ENCODE measurements around the gene SLC35F1. TPM values are rescaled to one million over a fixed set of nuclear protein-coding genes. Genes with fewer than 3 reads are reported as not detected.

Gene SLC35F1
- total and polyA plus RNA-seq, 4 donors, result 0.01 to 0.09 (median 0.08) TPM; not detected in 1

DNA sequence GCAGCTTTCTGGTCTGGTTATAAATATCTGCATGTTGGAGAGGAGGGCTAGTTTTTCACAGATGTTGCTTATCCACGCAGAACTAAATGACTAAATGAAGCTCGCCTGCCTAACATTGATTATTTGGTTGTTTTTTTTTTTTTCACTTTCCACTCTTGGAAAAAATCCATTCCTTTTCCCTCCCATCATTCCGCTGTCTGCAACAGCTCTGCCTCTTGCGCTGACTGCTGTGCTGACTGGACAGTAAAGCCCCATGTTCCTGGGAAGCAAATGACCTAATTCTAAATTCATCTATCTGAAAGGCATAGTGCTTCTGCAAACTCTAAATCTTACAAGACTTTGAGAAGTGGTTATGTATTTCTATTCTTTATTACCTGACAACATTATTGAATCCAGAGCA, 385.5 kb downstream of the SLC35F1 start:
- H3K9ac ChIP-seq (ENCODE audit: low read depth in 1 of 2, low read length in 2 of 2), result no peak overlapping the region
- H3K4me1 ChIP-seq (ENCODE audit: control insufficient read depth in 4 of 4, insufficient read depth in 4 of 4, low read length in 3 of 4), result peaks cover 0 to 10% (median 0%) of the 10 kb centered on the region in 4 donors
- H3K9me3 ChIP-seq (ENCODE audit: control insufficient read depth in 4 of 4, low read length in 3 of 4), result no peaks in the 10 kb centered on the region
- WGBS, result 84% methylated on average over 4 of the region's 4 CpGs
- no peak overlapping the region for H3K27ac ChIP-seq (ENCODE audit: low read depth in 1 of 2, low read length in 2 of 2)
- H3K27me3 ChIP-seq (ENCODE audit: control insufficient read depth in 4 of 4, insufficient read depth in 4 of 4, low read length in 3 of 4), result no peaks in the 10 kb centered on the region
- H3K36me3 ChIP-seq (ENCODE audit: control insufficient read depth in 4 of 4, insufficient read depth in 3 of 4, low read depth in 1 of 4, low read length in 3 of 4), result no peaks in the 10 kb centered on the region
- no peak for TF ChIP-seq GABPA (IDR thresholded peaks at IDR 0.05 in 1 of 2, conservative IDR thresholded peaks at IDR 0.05 in 1 of 2)
- H3K4me3 ChIP-seq (ENCODE audit: low read depth in 1 of 3, low read length in 3 of 3), result no peak overlapping the region
- DNase-seq (ENCODE audit: low spot score), result no peak

DNA sequence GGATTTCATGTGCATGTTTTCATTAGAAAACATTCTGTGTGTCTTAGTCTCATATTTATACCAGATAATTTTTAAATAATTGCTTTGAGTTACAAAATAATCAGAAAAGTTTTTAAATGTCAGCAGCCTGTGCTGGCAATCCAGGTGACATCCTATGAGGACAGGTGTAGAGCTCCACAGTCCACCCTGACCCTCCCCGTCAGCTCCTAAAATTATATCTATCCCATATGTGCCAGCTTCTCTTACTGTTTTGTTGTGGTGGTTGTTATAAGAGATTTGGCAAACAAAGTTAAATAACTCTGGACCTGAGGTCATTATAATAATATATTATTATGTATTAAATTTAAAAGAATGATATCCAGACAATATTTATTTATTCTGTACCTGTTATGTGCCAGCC, 387.8 kb downstream of the SLC35F1 start:
- no peak overlapping the region for H3K9ac ChIP-seq (ENCODE audit: low read depth in 1 of 2, low read length in 2 of 2)
- no peak overlapping the region for H3K27ac ChIP-seq (ENCODE audit: low read depth in 1 of 2, low read length in 2 of 2)
- H3K4me3 ChIP-seq (ENCODE audit: low read depth in 1 of 3, low read length in 3 of 3), result no peak overlapping the region
- H3K4me1 ChIP-seq (ENCODE audit: control insufficient read depth in 4 of 4, insufficient read depth in 4 of 4, low read length in 3 of 4), result peaks cover 0 to 10% (median 0%) of the 10 kb centered on the region in 4 donors
- no peaks in the 10 kb centered on the region for H3K36me3 ChIP-seq (ENCODE audit: control insufficient read depth in 4 of 4, insufficient read depth in 3 of 4, low read depth in 1 of 4, low read length in 3 of 4)
- no peaks in the 10 kb centered on the region for H3K27me3 ChIP-seq (ENCODE audit: control insufficient read depth in 4 of 4, insufficient read depth in 4 of 4, low read length in 3 of 4)
- TF ChIP-seq RAD21 (IDR thresholded peaks at IDR 0.05) (no peak), RXRA (IDR thresholded peaks at IDR 0.05) (no peak), NR2F2 (IDR thresholded peaks at IDR 0.05) (no peak), GABPA (IDR thresholded peaks at IDR 0.05 in 1 of 2, conservative IDR thresholded peaks at IDR 0.05 in 1 of 2) (no peak), YY1 (IDR thresholded peaks at IDR 0.05) (no peak), TAF1 (conservative IDR thresholded peaks at IDR 0.05) (no peak), FOXA2 (IDR thresholded peaks at IDR 0.05) (no peak), FOXA1 (IDR thresholded peaks at IDR 0.05) (no peak), HNF4A (conservative IDR thresholded peaks at IDR 0.05) (no peak), JUND (IDR thresholded peaks at IDR 0.05) (no peak), HNF4G (IDR thresholded peaks at IDR 0.05) (no peak), SP1 (IDR thresholded peaks at IDR 0.05) (no peak), EGR1 (IDR thresholded peaks at IDR 0.05; ENCODE audit: low read depth in 2 of 2) (no peak)
- TF ChIP-seq, protein P1, sequence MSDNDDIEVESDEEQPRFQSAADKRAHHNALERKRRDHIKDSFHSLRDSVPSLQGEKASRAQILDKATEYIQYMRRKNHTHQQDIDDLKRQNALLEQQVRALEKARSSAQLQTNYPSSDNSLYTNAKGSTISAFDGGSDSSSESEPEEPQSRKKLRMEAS (IDR thresholded peaks at IDR 0.05), result no peak
- TF ChIP-seq, protein P2, sequence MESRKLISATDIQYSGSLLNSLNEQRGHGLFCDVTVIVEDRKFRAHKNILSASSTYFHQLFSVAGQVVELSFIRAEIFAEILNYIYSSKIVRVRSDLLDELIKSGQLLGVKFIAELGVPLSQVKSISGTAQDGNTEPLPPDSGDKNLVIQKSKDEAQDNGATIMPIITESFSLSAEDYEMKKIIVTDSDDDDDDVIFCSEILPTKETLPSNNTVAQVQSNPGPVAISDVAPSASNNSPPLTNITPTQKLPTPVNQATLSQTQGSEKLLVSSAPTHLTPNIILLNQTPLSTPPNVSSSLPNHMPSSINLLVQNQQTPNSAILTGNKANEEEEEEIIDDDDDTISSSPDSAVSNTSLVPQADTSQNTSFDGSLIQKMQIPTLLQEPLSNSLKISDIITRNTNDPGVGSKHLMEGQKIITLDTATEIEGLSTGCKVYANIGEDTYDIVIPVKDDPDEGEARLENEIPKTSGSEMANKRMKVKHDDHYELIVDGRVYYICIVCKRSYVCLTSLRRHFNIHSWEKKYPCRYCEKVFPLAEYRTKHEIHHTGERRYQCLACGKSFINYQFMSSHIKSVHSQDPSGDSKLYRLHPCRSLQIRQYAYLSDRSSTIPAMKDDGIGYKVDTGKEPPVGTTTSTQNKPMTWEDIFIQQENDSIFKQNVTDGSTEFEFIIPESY (IDR thresholded peaks at IDR 0.05), result no peak
- TF ChIP-seq, protein P3, sequence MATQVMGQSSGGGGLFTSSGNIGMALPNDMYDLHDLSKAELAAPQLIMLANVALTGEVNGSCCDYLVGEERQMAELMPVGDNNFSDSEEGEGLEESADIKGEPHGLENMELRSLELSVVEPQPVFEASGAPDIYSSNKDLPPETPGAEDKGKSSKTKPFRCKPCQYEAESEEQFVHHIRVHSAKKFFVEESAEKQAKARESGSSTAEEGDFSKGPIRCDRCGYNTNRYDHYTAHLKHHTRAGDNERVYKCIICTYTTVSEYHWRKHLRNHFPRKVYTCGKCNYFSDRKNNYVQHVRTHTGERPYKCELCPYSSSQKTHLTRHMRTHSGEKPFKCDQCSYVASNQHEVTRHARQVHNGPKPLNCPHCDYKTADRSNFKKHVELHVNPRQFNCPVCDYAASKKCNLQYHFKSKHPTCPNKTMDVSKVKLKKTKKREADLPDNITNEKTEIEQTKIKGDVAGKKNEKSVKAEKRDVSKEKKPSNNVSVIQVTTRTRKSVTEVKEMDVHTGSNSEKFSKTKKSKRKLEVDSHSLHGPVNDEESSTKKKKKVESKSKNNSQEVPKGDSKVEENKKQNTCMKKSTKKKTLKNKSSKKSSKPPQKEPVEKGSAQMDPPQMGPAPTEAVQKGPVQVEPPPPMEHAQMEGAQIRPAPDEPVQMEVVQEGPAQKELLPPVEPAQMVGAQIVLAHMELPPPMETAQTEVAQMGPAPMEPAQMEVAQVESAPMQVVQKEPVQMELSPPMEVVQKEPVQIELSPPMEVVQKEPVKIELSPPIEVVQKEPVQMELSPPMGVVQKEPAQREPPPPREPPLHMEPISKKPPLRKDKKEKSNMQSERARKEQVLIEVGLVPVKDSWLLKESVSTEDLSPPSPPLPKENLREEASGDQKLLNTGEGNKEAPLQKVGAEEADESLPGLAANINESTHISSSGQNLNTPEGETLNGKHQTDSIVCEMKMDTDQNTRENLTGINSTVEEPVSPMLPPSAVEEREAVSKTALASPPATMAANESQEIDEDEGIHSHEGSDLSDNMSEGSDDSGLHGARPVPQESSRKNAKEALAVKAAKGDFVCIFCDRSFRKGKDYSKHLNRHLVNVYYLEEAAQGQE (IDR thresholded peaks at IDR 0.05), result no peak
- TF ChIP-seq, protein P4, sequence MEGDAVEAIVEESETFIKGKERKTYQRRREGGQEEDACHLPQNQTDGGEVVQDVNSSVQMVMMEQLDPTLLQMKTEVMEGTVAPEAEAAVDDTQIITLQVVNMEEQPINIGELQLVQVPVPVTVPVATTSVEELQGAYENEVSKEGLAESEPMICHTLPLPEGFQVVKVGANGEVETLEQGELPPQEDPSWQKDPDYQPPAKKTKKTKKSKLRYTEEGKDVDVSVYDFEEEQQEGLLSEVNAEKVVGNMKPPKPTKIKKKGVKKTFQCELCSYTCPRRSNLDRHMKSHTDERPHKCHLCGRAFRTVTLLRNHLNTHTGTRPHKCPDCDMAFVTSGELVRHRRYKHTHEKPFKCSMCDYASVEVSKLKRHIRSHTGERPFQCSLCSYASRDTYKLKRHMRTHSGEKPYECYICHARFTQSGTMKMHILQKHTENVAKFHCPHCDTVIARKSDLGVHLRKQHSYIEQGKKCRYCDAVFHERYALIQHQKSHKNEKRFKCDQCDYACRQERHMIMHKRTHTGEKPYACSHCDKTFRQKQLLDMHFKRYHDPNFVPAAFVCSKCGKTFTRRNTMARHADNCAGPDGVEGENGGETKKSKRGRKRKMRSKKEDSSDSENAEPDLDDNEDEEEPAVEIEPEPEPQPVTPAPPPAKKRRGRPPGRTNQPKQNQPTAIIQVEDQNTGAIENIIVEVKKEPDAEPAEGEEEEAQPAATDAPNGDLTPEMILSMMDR (IDR thresholded peaks at IDR 0.05; ENCODE audit: low read depth, low read length, missing input control), result no peak
- 89% methylated on average over 1 of the region's 1 CpG for WGBS
- no peak for DNase-seq (ENCODE audit: low spot score)
- H3K9me3 ChIP-seq (ENCODE audit: control insufficient read depth in 4 of 4, low read length in 3 of 4), result no peaks in the 10 kb centered on the region

All from liver (tissue), 9 donors.